Hematopoietic multipotent progenitor cell treated with erythropoietin and hydrocortisone succinate and interleukin-3 and kit ligand, for 15 days (in vitro differentiated cells): ENCODE measurements around the gene LCMT1.
A peak's percentile ranks its signal among the peaks of the same experiment; 100 is the strongest.
"Not testable (repeated sequence)": the region's sequence is repeated elsewhere in the genome, so short reads cannot be mapped to it uniquely, and the experiment has no call there.

Experiments
- DNase-seq: peaks from one replicate; pipeline ENCODE4 v3.0.0-alpha.2; 2015; ENCODE audit warnings: low spot score

LCMT1 gene

DNA sequence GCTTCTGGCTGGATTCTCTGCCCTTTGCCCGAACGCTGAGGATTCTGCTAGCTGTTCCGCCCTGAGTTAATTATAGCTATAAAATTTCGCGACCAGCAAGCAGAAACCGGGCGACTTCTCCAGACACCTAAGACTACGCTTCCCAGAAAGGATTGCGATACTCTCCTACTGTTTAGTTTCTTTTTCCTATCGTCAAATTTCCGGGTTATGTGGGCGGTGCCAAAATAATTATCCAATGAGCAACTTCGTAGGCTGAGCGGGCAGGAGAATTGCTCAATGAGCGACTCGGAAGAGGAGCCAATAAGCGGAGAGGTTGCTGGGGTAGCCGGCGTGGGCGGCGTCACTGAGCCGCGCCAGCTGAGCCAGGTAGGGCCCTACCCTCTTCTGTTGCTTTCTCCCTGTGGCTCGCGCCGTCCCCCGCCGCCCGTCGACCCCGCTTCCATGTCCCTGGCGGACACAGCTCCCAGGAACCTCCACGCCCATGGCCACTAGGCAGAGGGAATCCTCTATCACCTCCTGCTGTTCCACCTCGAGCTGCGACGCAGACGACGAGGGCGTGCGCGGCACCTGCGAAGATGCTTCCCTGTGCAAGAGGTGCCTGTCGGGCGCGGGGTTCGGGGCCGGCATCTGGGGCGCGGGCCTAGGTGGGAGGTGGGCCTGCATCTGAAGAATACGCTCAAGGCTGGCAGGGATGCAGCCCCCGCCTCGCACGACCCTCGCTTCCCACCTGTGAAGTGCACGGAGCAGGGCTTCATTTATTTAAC is at the start of gene LCMT1:
Gene LCMT1 (plus strand): TSS at position 340 of the 764 bp plus-strand sequence. CDS start 142 bp downstream, at position 482.
- peak; percentile 99 for DNase-seq

GRCh38 chr16:25063102-25063501 is 48.4 kb upstream of the LCMT1 start:
- DNase-seq: no peak

DNA sequence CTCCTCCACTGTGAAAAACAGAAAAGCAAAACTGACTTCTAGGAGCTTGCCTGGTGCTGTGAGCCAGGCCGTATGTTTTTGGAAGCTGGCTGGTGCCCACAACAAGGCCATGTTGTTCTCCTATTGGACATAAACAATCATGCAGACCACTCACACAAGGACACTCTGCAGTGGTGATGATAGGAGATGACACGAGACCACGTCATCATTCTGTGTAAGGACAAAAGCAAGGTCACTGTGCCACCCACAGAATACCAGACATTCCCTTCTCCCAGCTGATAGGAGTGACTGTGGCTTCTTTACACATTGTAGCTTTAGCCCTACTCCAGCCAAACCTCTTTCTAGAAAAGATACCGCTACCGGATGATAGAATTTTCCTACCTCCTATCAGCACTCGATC is 47.7 kb upstream of the LCMT1 start:
- no peak for DNase-seq

GRCh38 chr16:25064281-25064680 is 47.3 kb upstream of the LCMT1 start:
- not testable (repeated sequence) for DNase-seq

DNA sequence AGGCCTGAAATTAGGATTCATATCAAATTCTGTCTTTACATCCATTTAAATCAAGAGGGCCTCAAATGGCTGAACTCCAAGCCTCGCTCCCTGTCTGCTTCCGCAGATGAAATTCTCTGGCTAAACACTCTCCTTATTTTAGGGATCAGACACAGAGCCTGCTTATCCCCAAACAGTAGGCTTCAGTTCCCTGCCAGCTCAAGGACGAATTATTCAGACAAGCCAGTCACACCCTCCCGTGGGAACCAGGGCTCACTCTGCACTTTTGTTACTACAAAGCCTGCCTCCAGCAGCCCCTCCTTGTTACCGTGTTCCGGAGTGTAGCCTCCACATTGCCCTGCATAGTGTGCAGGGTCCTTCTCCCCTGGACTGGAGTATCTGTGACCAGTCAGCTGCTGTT is 46.6 kb upstream of the LCMT1 start:
- no peak for DNase-seq

GRCh38 chr16:25065899-25066298 is 45.6 kb upstream of the LCMT1 start:
- DNase-seq: no peak

DNA sequence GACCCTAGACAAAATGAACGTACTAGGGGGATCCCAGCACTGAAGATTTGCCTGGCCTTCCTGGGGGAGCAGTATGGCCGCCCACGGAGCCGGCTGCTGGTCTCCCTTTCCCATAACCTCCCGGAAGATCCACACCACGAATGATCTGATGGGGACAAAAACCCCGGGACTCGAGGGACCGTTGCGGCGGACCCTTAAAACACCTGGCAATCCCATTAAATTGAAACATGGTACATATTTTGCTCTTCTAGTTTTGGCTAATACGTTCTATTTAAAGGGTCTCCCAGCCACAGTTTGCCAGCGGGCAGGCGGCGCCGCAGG is 45.2 kb upstream of the LCMT1 start:
- no peak for DNase-seq

DNA sequence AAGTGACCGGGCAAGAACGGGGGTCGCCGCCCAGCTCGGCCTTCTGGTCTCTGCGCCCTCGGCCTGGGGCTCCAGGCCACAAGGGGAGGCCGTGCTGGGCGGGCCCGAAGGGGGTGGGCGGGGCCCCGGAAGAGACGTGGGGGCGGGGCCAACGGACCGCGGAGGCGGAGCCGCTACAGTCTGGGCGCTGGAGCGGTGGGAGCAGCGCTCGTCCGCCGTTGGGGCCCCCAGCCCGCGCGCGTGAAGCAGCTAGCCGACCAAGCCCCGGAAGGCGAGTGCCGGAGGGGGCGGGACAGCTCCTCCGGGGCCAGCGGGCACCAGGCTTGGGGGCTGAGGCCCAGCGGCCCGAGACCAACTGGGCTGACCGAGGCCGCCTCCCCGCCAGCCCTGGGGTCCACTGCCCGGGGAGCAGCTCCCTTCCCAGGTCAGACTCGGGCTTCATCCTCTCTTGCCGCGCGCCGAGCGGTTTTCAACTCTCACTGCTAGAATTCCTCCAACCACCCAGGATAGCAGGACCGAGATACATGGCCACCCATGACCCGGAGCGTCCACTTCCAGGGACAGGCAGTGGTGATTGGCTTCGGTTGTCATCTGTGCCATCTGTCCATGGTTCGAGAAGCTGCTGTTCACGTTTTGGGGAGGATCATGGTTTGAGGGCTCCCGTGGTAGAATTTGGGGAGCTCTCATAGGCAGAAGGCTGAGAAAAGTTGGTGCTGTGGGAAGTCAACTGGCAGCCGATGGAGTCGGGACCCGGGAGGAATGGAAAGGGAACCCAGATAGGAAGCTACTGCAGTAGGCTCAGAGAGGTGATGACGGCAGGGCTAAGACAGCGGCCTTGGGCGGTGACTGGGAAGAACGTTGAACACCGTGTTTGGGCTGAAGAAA is 44.6 kb upstream of the LCMT1 start:
- peak; percentile 83 for DNase-seq

DNA sequence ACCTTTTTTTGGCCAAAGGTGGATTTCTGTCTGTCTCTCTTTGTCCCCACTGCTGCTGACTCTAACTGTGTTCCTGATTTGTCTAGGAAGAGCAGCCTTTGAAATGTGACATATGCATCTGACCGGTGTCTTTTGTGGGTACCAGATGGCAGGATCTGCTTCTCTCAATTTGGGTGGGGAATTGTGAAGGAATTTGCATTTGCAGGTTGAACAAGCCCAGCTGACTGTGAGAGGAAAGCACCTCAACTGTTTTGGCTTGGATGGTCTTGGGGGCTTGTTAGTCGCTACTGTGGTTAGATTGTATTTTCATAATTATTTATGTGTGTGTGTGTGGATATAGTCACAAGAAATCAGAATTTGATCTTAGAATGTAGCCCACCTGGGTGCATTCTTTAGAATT is 37.7 kb upstream of the LCMT1 start:
- DNase-seq: no peak

DNA sequence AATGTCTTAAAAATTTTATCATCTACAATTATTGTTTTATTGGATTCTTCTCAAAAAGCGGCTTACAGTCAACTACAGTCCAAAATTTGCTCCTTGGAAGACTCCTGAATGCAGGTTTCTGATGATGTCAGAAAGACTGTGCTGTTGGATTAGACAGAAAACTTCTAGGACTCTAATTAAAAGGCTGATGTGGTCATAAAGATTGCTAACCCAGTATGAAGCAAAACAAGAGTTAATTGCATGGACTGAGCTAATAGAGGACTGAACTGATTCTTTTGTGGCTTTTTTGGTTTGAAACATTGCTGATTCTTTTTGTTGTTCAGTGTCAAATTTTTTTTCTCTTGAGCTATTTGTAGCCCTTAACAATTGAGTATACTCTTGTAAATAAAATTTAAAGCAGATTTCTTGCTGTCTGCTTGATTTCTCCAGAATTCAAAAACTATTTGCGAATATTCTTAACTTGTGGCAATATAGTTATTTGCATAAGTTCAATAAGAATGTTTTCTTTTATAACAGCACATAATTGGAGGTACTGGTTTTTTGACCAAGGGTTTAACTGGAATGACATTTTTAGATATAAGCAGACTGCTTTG is 33.1 kb upstream of the LCMT1 start:
- DNase-seq: no peak

DNA sequence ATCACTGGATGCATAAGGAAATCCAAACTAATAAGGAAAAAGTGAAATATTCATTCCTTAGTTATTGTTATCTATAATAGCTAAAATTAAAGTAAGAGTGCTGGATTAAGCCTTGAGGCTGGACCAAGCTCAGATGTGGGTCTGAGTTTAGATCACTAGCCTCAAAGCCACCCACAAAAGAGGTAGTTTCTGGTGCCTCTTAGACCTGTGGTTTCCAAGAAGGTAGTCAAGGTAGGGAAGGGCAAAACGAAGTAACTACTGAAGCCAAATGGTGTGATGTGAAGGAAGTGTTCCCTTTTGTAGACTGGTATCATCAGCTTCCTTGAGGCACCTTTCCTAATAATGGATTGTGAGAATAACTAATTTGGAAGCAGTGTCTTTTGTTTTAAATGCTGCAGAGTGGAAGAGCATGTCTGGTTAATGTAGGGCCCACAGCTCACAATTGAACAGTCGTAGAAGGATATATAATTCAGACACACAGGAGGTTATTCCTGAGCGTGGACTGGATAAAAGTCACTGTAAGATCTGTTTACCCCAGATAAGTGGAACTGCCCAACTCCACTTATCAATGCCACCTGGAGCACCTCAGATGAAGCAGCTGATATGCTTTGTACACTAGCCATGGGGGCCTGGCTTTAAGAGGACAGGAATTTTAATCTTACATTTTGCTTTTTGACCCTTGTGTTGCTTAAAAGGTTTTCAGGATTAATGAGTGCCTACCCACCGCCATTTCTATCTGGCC is 31.7 kb upstream of the LCMT1 start:
- peak; percentile 38 for DNase-seq

GRCh38 chr16:25080420-25081131 is 31.0 kb upstream of the LCMT1 start:
- no peak for DNase-seq

GRCh38 chr16:25081702-25082101 is 29.8 kb upstream of the LCMT1 start:
- no peak for DNase-seq

GRCh38 chr16:25083065-25083464 is 28.5 kb upstream of the LCMT1 start:
- DNase-seq: no peak

GRCh38 chr16:25083701-25084100 is 27.8 kb upstream of the LCMT1 start:
- DNase-seq: no peak

- no peak for DNase-seq
Observed at GRCh38 chr16:25084797-25085196, 26.7 kb upstream of the LCMT1 start.

DNA sequence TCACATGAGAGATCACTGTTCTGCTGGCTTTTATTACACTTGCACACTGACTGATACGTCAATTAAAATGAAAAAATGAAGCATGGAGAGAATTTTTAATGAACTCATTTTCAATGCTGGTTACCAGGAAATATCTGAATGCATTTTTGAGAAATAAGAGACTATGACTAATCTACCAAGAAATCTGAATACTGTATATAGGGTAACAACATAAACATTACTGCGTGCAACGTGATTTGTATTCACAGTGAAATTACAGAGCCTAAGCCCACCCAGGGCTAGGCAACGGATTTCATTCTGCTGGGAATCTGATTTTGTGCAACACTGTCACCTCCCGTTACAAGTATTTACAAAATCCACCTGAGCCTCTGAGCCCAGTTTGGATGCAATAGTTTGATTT is 23.8 kb upstream of the LCMT1 start:
- no peak for DNase-seq

- DNase-seq: no peak
Observed at GRCh38 chr16:25089351-25089750, 22.2 kb upstream of the LCMT1 start.

- DNase-seq: no peak
Observed at GRCh38 chr16:25092441-25092840, 19.1 kb upstream of the LCMT1 start.

DNA sequence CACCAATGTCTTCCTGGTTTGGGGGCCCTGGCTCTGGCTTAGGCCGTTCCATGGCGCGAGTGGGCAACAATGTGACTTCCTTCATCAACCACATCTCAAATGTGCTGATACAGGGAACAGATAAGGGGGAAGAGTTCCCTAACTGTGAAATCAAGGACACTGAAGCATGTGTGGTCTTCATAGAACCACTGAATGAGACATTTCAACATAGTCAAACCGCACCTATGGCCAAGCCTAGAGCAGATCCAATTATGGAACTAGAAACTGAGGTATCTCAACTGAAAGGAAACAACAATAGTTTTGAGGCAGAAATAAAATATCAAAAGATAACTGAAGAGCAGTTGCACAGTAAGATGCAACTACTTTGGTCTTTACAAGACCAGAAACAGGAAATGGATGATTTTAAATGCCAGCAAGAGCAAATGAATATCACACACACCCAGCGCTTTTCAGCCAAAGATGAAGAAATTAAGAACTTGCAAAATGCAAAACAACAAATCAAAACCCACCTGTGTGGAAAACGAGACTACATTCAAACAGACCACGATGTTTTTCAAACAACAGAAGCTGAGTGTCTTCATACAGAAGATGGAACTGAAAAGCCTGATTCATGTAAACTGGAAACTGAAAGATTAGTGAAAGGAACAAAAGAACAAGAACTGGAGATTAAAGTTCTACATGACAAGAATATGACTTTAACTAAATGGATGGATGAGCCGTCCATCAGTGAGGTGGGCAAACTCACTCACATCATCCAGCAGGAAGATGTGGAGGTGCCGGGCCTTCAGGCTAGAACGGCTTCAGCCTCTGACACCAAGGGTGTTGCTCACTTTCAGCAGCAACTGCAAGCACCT is 18.1 kb upstream of the LCMT1 start:
- DNase-seq: no peak

GRCh38 chr16:25094596-25094995 is 16.9 kb upstream of the LCMT1 start:
- no peak for DNase-seq
